Activated CD8-positive, alpha-beta T cell treated with anti-CD3 and anti-CD28 coated beads, Interleukin-2, amount 10 ng/mL, durations not matched to agents 7 days and 5 days (primary cell): Measurements from ENCODE around the gene YDJC. TPM values are rescaled to one million over a fixed set of nuclear protein-coding genes. Genes with fewer than 3 reads are reported as not detected.
"Not testable (repeated sequence)": the region's sequence is repeated elsewhere in the genome, so short reads cannot be mapped to it uniquely, and the experiment has no call there.

Experiments used
- ATAC-seq: fragments of 150-1000 bp; cut with Tn5 transposase; one replicate; pipeline ENCODE4 v1.10.0; 2021; ENCODE audit warnings: moderate library complexity
- CTCF ChIA-PET: fragments of 350-600 bp; sonication (Branson Sonifier 250); formaldehyde crosslinking; loops from one replicate; lab custom pipeline; 2021; ENCODE audit warnings: antibody characterized with exemption; lab: Charles Lee
- POLR2A ChIA-PET: fragments of 350-600 bp; sonication (Branson Sonifier 250); formaldehyde crosslinking; loops from one replicate; lab custom pipeline; 2021; ENCODE audit warnings: antibody characterized with exemption; lab: Charles Lee
- DNase-seq: peaks from one replicate; pipeline ENCODE4 v3.0.0-alpha.2; 2020
- H3K27ac Mint-ChIP-seq: one replicate; pipeline ENCODE4 v1.8.0; 2021; ENCODE audit warnings: mild to moderate bottlenecking, mixed read lengths
- H3K27me3 Mint-ChIP-seq: one replicate; pipeline ENCODE4 v1.8.0; 2021; ENCODE audit warnings: low read depth, mixed read lengths
- H3K36me3 Mint-ChIP-seq: one replicate; pipeline ENCODE4 v1.8.0; 2021; ENCODE audit warnings: low read depth, mixed read lengths
- H3K4me1 Mint-ChIP-seq: one replicate; pipeline ENCODE4 v1.8.0; 2021; ENCODE audit warnings: low read depth, mixed read lengths
- H3K4me3 Mint-ChIP-seq: one replicate; pipeline ENCODE4 v1.8.0; 2021; ENCODE audit warnings: mild to moderate bottlenecking, mixed read lengths
- H3K9me3 Mint-ChIP-seq: one replicate; pipeline ENCODE4 v1.8.0; 2022; ENCODE audit warnings: mixed read lengths; ENCODE audit not compliant: insufficient read depth
- total RNA-seq, 2 experiments: library from RNA; stranded (reverse); gene quantifications; one replicate each; pipeline ENCODE4 v1.2.3, GENCODE V29; 2021

Gene YDJC
- total RNA-seq, 2 experiments from 2014 or later, result 46.7 to 47.1 TPM

DNA sequence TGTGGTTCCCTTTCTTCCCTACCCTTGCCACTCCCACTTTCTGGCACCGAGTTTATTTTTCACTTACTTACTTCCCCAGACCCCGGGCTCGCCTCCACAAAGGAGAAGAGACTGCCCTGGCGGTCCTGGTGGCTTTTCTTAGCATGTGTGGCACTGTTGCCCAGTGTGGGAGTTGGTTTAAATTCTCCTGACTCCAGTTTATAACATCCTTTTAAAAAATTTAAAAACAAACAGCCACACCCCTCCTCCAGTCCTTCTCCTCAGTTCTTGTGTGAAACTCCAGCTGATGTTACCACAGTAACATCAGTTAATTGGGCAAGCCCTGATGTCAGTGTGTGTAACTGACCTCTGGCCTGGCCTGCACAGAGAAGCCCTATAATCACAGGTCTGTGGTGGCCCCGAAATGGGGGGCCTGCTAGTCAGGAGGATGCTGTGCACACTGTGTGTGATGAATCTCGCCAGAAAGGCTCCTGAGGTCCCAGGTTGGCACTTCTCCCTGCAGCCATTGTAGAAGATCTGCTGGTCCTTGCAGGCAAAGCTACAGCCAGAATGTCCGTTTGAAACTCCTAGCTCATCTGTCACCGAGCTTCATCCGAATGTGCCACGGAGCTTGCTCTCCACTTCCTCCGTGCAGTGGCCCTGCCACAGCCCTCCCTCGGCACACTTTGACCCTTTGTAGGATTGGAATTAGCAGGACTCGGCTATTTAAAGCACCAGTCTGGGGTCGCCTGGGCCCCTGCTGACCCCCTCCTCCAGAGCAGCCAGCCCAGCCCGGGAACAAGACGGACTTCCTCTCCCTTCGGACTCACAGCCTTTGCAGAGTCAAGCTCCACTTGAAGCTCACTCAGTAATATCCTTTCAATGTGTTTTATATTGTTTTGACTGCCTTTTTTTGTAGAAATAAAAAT lies 7.6 kb downstream of the YDJC start:
- peaks cover 37% of the 10 kb centered on the region for H3K36me3 Mint-ChIP-seq
- no peak overlapping the region for H3K4me3 Mint-ChIP-seq
- peaks cover 16% of the 10 kb centered on the region for H3K4me1 Mint-ChIP-seq
- H3K27ac Mint-ChIP-seq, result peak overlapping the region; percentile 24
- H3K9me3 Mint-ChIP-seq, result no peaks in the 10 kb centered on the region
- ATAC-seq, result no peak
- no peak for DNase-seq
- ChIA-PET CTCF (interaction anchor here (0.6 to 1.0 kb wide), 2 partner anchors 25 to 749 kb away, joined by 3 to 4 read pairs; no protein-coding TSS in a partner anchor), POLR2A (no interaction called here)
- H3K27me3 Mint-ChIP-seq, result no peaks in the 10 kb centered on the region

DNA sequence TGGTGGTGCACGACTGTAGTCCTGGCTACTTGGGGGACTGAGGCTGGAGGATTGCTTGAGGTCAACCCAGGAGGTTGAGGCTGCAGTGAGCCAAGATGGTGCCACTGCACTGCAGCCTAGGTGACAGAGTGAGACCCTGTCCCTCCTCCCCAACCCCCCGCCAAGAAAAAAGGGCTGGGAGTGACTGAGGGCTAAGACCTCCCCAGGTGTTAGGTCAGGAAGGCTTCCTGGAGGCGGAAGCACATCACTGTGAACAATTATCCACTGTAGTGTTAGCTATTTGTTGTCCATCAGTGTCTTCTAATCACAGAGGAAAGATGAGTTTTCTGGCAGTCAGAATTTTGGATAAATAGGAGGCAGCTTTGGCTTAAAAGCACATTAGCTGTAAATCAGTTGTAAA lies 8.8 kb downstream of the YDJC start:
- no peaks in the 10 kb centered on the region for H3K27me3 Mint-ChIP-seq
- ATAC-seq, result no peak
- DNase-seq, result no peak
- ChIA-PET CTCF (no interaction called here), POLR2A (no interaction called here)
- H3K9me3 Mint-ChIP-seq, result no peaks in the 10 kb centered on the region
- H3K27ac Mint-ChIP-seq, result peak overlapping the region; percentile 39
- no peak overlapping the region for H3K4me3 Mint-ChIP-seq
- peaks cover 8% of the 10 kb centered on the region for H3K4me1 Mint-ChIP-seq
- H3K36me3 Mint-ChIP-seq, result peaks cover 31% of the 10 kb centered on the region

- ATAC-seq, H3K27me3 Mint-ChIP-seq, H3K4me3 Mint-ChIP-seq, POLR2A ChIA-PET, H3K4me1 Mint-ChIP-seq, DNase-seq, H3K9me3 Mint-ChIP-seq, H3K27ac Mint-ChIP-seq: not testable (repeated sequence)
- peaks cover 31% of the 10 kb centered on the region for H3K36me3 Mint-ChIP-seq
- CTCF ChIA-PET, result interaction anchor here (4.5 kb wide), 1 partner anchor 12 kb away, joined by 23 read pairs; the partner anchor contains the start of gene YDJC
Observed at GRCh38 chr22:21617337-21617736, 12.5 kb downstream of the YDJC start.

DNA sequence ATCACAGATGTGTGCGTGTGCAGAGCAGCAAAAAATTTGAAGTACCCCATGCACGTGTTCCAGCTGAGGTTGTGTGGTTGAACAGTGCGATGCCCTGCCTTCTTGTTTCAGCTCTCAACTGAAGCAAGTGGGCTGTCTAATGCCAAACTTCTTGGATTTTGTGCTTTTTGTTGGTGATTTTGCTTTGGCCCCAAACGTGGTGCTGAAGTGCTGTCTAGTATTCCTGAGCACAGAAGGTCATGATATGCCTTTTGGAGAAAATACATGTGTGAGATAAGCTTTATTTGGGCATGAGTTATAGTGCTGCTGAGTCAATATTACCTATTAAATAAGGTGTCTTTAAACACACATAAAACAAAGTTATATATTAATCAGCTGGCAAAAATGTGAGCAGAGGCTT lies 14.1 kb downstream of the YDJC start:
- Mint-ChIP-seq H3K27ac (no peak overlapping the region), H3K4me1 (peaks cover 9% of the 10 kb centered on the region), H3K4me3 (no peak overlapping the region), H3K36me3 (peaks cover 38% of the 10 kb centered on the region), H3K27me3 (no peaks in the 10 kb centered on the region), H3K9me3 (no peaks in the 10 kb centered on the region)
- ChIA-PET CTCF (interaction anchor here (0.7 to 4.5 kb wide), 3 partner anchors 12 to 30 kb away, joined by 3 to 23 read pairs (median 4); partner anchors contain the start of gene YDJC), POLR2A (interaction anchor here (1.1 kb wide), 1 partner anchor 16 kb away, joined by 3 read pairs; no protein-coding TSS in a partner anchor)
- no peak for DNase-seq
- ATAC-seq, result no peak

GRCh38 chr22:21613553-21614233 lies 16.1 kb downstream of the YDJC start:
- H3K36me3 Mint-ChIP-seq, result peaks cover 37% of the 10 kb centered on the region
- no peak for DNase-seq
- ChIA-PET POLR2A (no interaction called here), CTCF (interaction anchor here (0.9 to 2.1 kb wide), 5 partner anchors 16 to 45 kb away, joined by 3 to 7 read pairs (median 3); no protein-coding TSS in a partner anchor)
- H3K4me1 Mint-ChIP-seq, result peaks cover 7% of the 10 kb centered on the region
- H3K4me3 Mint-ChIP-seq, result no peak overlapping the region
- H3K27me3 Mint-ChIP-seq, result no peaks in the 10 kb centered on the region
- no peaks in the 10 kb centered on the region for H3K9me3 Mint-ChIP-seq
- H3K27ac Mint-ChIP-seq, result no peak overlapping the region
- no peak for ATAC-seq

- no peak for DNase-seq
- peaks cover 7% of the 10 kb centered on the region for H3K4me1 Mint-ChIP-seq
- no peaks in the 10 kb centered on the region for H3K27me3 Mint-ChIP-seq
- H3K27ac Mint-ChIP-seq, result no peak overlapping the region
- POLR2A ChIA-PET, result interaction anchor here (2.5 kb wide), 1 partner anchor 16 kb away, joined by 10 read pairs; no protein-coding TSS in a partner anchor
- CTCF ChIA-PET, result interaction anchor here (1.0 to 2.1 kb wide), 3 partner anchors 16 to 25 kb away, joined by 3 to 7 read pairs (median 3); no protein-coding TSS in a partner anchor
- H3K9me3 Mint-ChIP-seq, result no peaks in the 10 kb centered on the region
- peaks cover 37% of the 10 kb centered on the region for H3K36me3 Mint-ChIP-seq
- ATAC-seq, result no peak
- H3K4me3 Mint-ChIP-seq, result no peak overlapping the region
Observed at GRCh38 chr22:21612858-21613257, 17.0 kb downstream of the YDJC start.

GRCh38 chr22:21611210-21611977 lies 18.4 kb downstream of the YDJC start:
- no peak overlapping the region for H3K4me3 Mint-ChIP-seq
- H3K4me1 Mint-ChIP-seq, result peaks cover 11% of the 10 kb centered on the region
- H3K27ac Mint-ChIP-seq, result peak overlapping the region; percentile 49
- peaks cover 43% of the 10 kb centered on the region for H3K36me3 Mint-ChIP-seq
- POLR2A ChIA-PET, result interaction anchor here (2.5 kb wide), 1 partner anchor 17 kb away, joined by 10 read pairs; no protein-coding TSS in a partner anchor
- H3K27me3 Mint-ChIP-seq, result no peaks in the 10 kb centered on the region
- no peaks in the 10 kb centered on the region for H3K9me3 Mint-ChIP-seq
- CTCF ChIA-PET, result interaction anchor here (2.1 kb wide), 1 partner anchor 18 kb away, joined by 7 read pairs; no protein-coding TSS in a partner anchor
- ATAC-seq (no peak), DNase-seq (no peak)

DNA sequence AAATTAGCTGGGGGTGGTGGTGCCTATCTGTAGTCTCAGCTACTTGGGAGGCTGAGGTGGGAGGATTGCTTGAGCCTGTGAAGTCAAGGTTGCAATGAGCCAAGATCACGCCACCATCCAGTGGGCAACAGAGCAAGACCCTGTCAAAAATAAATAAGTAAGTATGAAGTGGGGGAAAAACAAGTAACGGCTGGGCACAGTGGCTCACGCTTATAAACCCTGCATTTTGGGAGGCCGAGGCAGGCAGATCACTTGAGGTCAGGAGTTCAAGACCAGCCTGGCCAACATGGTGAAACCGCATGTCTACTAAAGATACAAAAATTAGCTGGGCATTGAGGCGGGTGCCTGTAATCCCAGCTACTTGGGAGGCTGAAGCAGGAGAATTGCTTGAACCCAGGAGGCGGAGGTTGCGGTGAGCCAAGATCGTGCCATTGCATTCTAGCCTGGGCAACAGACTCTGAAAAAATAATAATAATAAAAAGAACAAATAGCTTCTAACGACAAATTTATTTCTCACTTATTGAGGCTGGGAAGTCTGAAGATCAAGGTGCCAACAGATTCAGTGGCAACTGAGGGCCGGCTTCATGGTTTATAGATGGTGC lies 20.2 kb downstream of the YDJC start:
- H3K27ac Mint-ChIP-seq, POLR2A ChIA-PET, ATAC-seq, DNase-seq, H3K4me3 Mint-ChIP-seq, H3K9me3 Mint-ChIP-seq, H3K27me3 Mint-ChIP-seq: not testable (repeated sequence)
- CTCF ChIA-PET, result interaction anchor here (0.7 to 1.2 kb wide), 2 partner anchors 20 to 34 kb away, joined by 3 to 4 read pairs; no protein-coding TSS in a partner anchor
- Mint-ChIP-seq H3K36me3 (peaks cover 37% of the 10 kb centered on the region), H3K4me1 (peaks cover 14% of the 10 kb centered on the region)

- Mint-ChIP-seq H3K27ac (no peak overlapping the region), H3K27me3 (no peaks in the 10 kb centered on the region), H3K4me3 (no peak overlapping the region), H3K9me3 (no peaks in the 10 kb centered on the region), H3K36me3 (peaks cover 24% of the 10 kb centered on the region), H3K4me1 (peaks cover 19% of the 10 kb centered on the region)
- CTCF ChIA-PET, result interaction anchor here (1.6 kb wide), 1 partner anchor 22 kb away, joined by 4 read pairs; no protein-coding TSS in a partner anchor
- POLR2A ChIA-PET, result interaction anchor here (1.1 kb wide), 1 partner anchor 38 kb away, joined by 3 read pairs; no protein-coding TSS in a partner anchor
- DNase-seq (no peak), ATAC-seq (no peak)
Observed at GRCh38 chr22:21606775-21607174, 23.0 kb downstream of the YDJC start.

DNA sequence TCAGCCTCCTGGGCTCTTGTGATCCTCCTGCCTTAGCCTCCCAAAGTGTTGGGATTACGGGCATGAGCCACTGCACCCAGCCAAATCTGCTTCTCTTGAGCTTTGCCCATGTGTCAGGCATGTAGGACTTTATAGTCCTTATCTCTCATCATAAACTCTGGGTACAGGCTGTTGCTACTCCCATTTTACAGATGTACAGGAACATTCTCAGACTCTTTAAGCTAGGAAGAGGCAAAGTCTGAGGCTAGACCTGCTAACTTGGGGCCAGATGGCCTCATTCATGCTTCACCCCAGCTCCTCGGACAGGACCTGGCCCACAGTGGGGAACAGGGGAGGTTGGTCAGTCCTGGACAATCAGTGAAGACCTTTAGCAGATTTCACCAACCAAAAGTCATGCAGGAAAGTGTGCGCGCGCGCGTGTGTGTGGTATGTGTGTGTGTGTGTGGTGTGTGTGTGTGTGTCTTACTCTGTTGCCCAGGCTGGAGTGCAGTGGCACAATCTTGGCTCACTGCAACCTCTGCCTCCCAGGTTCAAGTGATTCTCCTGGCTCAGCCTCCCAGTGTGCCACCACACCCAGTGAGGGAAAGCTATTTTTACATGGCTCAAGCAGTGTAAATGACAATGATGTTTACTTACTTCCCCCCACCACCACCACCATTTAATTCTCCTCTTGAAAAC lies 23.8 kb downstream of the YDJC start:
- DNase-seq (no peak), ATAC-seq (no peak)
- POLR2A ChIA-PET, result interaction anchor here (0.6 kb wide), 2 partner anchors 21 to 204 kb away, joined by 3 read pairs; no protein-coding TSS in a partner anchor
- H3K9me3 Mint-ChIP-seq, result no peaks in the 10 kb centered on the region
- no peak overlapping the region for H3K27ac Mint-ChIP-seq
- H3K36me3 Mint-ChIP-seq, result peaks cover 16% of the 10 kb centered on the region
- H3K4me3 Mint-ChIP-seq, result no peak overlapping the region
- H3K27me3 Mint-ChIP-seq, result no peaks in the 10 kb centered on the region
- peaks cover 16% of the 10 kb centered on the region for H3K4me1 Mint-ChIP-seq
- CTCF ChIA-PET, result interaction anchor here (1.6 kb wide), 1 partner anchor 23 kb away, joined by 4 read pairs; no protein-coding TSS in a partner anchor
